Activated naive CD4-positive, alpha-beta T cell treated with anti-CD3 and anti-CD28 coated beads, Interleukin-2, amount 50 U/mL, for 72 hours (primary cell): ENCODE data around the gene TMEM37. TPM values are rescaled to one million over a fixed set of nuclear protein-coding genes. Genes with fewer than 3 reads are reported as not detected.
A peak's percentile ranks its signal among the peaks of the same experiment; 100 is the strongest.

Experiments used
- ATAC-seq, 2 donors: fragments of 150-1000 bp; cut with Tn5 transposase; 2 replicates each; pipeline ENCODE4 v1.10.0; 2021; ENCODE audit warnings: mild to moderate bottlenecking in 2 of 2, moderate library complexity in 2 of 2
- DNase-seq, 2 donors: peaks; one replicate each; pipeline ENCODE4 v3.0.0; 2021 to 2022; ENCODE audit warnings: low spot score in 2 of 2
- H3K27ac Mint-ChIP-seq, 2 donors: one replicate each; pipeline ENCODE4 v1.8.0; 2022; ENCODE audit warnings: mild to moderate bottlenecking in 2 of 2, mixed read lengths in 2 of 2
- H3K36me3 Mint-ChIP-seq, 2 donors: one replicate each; pipeline ENCODE4 v1.8.0; 2022; ENCODE audit warnings: mixed read lengths in 2 of 2
- H3K9me3 Mint-ChIP-seq, 2 donors: one replicate each; pipeline ENCODE4 v1.8.0; 2022; ENCODE audit warnings: mixed read lengths in 2 of 2
- total RNA-seq, 2 donors: library from RNA; stranded (reverse); gene quantifications; one replicate each; pipeline ENCODE4 v1.2.3, GENCODE V29; 2022

Gene TMEM37
- total RNA-seq, 2 donors from 2014 or later = not detected

DNA sequence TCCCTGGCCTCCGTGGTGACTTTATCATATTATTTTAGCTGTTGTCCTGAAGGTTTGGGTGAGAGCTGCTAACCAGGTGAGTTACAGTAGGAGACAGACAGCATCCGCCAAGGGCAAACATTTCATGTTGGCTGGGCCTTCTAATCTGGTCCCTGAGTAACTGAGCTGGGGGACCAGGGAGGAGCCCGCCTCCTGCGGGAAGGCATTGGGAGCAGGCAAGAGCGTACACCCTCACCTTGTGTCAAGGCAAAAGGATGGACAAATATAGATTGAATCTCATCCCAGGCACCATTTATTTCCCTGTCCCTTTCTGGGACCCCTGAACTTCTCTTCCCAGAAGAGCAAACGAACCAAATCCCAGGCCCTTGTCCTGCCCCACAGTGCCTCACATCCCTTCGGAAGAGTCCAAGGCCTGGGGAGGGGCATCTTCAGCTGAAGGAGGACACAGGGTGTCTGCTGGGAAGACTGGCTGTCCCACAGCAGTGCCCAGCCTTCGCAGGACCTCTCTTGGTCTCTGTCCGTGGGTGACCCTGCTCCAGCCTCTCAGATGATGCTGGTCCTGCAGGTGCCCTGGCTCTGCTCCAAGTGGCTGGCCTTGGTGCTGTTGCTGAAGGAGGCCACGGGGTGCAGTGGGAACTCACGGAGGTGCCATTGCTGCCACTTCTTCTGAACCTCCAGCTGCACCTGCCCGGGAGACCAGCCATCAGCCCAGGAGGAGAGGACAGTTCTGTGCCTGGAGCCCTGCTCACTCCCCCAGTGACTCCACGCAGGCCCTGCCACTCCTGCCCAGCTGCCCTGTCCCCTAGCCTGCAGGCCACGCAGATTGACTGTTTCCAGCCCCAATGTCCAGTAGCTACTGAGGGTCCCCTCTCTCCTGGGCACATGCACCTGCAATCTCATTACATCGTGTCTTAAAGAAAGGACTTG, 8.2 kb downstream of the TMEM37 start:
- Mint-ChIP-seq H3K27ac (no peak overlapping the region), H3K36me3 (no peaks in the 10 kb centered on the region), H3K9me3 (no peaks in the 10 kb centered on the region)
- DNase-seq (no peak), ATAC-seq (no peak)

DNA sequence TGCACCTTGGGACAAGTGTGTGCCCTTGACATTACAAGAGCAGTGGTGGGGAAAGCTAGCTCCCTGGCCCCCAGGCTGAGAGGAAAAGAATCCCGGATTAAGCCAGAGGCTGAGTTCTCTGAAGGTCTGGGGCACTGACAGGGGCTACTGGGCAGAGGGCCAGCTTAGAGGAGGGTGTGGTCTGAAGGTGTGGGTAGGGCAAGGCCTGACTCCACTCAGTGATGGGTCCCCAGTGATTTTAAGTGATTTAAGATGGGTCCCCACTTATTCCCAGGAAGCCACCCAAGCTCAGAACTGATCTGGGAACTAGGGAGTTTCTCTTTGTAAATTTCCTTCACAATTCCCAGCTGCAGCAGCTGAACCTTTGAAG, 8.8 kb downstream of the TMEM37 start:
- no peaks in the 10 kb centered on the region for H3K36me3 Mint-ChIP-seq
- no peak for DNase-seq
- no peaks in the 10 kb centered on the region for H3K9me3 Mint-ChIP-seq
- no peak overlapping the region for H3K27ac Mint-ChIP-seq
- ATAC-seq = no peak

DNA sequence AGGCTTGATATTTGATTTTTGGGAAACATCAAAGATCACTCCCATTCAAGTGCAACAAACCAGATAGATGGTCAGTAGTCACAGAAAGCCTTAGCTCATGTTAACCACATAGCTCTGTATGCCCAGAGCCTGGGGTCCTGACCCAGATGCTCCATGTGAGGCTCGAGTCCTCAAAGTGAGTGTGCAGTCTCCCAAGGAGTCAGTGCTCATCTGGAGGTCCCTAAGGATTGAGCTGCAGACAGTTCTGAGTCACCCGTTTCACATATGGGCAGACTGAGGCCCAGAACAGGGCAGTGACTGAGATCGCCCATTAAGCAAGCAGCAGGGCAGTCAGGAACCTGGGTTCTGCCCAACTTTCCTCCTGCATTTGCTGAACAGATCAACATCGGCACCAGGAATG, 9.2 kb downstream of the TMEM37 start:
- no peak for ATAC-seq
- H3K9me3 Mint-ChIP-seq = no peaks in the 10 kb centered on the region
- DNase-seq = no peak
- no peak overlapping the region for H3K27ac Mint-ChIP-seq
- H3K36me3 Mint-ChIP-seq = no peaks in the 10 kb centered on the region

DNA sequence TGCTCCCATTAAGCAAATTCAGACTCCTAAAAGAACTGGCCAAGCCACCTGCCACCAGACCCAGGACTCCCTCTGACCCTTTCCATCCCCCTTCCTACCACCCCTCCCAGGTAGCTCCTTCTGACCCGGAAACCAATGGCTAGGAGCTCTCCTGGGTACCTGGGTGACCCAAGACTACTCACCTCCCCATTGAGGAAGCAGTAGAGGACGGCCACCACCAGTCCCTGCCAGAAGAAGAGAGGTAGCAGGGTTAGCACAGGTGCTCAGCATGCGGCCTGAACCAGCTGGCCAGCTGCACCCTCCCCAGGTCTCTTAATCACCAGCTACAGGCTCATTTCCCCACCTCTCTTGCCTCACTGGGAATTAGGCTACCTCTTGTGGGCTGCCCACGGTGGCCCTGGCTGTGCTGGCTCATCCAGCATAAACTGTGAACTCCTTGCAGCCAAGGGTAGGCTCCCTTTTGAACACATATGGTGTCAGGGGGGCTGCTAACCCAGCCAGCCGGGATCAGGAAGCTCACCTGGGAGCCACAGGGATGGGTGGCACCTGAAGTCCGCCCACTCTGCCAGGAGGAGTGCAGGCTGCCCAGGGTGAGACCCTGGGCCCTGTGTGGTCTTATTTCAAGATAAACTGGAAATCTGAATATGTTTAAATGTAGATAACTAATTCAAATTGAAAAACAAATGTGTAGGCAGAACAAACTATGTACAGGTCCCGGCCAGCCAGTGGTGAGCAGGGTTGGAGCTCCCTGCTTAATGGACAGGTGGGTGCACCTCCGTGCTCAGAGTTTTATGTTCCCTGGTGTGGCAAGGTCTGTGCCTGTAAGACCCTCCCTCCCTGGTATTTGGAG, 9.9 kb downstream of the TMEM37 start:
- DNase-seq (no peak), ATAC-seq (no peak)
- Mint-ChIP-seq H3K36me3 (no peaks in the 10 kb centered on the region), H3K27ac (no peak overlapping the region), H3K9me3 (no peaks in the 10 kb centered on the region)

DNA sequence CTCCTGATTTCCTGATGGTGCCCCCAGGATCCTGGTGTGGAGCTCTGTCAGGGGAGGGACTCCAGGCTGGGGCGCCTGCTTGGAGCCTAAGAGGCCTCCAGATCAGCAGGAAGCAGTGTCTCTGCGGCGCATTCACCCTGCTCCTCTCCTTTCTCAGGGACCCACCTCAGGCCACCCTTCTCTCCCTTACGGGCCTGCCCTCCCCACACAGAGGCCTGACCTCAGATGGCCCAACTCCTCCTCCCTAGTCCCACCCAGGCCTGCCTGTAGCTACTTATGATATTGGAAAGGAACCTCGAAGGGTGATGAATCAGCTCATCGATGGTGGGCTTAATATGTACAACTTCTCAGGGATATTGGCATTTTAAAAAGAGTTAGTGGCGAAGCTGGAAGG, 10.6 kb downstream of the TMEM37 start:
- Mint-ChIP-seq H3K36me3 (no peaks in the 10 kb centered on the region), H3K9me3 (no peaks in the 10 kb centered on the region), H3K27ac (no peak overlapping the region)
- no peak for ATAC-seq
- DNase-seq = no peak

DNA sequence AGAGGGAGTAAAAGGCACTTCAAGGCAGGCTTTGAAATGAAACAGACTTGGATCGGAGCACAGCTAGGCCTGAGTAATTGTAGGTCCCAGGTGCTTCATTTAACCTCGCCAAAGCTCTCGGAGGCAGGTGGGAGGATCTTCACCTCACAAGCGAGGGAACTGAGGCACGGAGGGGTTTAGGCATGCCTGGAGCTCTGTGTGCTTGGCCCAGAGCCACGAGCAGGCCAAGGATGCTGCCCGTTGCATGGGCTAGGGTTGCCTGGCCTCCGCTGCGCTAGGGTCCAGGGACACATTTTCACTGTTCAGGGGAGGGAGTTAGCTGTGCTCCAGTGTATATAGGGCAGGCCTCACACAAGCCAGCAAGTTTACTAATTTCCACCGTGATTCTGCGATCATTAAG, 11.2 kb downstream of the TMEM37 start:
- Mint-ChIP-seq H3K9me3 (no peaks in the 10 kb centered on the region), H3K36me3 (no peaks in the 10 kb centered on the region), H3K27ac (no peak overlapping the region)
- no peak for DNase-seq
- no peak for ATAC-seq

DNA sequence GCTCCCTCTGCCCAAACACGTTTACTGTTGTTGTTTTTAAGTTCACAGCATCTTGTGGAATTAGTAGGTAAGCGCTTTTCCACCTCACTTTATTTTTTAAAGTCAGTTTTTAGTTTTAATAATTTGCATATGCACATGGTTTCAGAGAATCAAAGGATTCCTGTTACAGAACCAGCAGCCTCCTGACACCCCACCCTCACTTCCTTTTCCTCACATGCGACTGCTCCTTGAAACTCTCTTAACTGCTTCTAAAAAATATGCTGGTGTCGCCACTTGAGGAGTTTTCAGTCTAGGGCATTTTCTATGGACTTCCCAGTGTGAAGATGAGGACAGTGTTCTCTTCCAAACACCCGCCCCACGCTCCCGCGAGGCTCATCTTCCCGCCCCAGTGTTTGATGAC, 14.4 kb downstream of the TMEM37 start:
- Mint-ChIP-seq H3K27ac (no peak overlapping the region), H3K9me3 (no peaks in the 10 kb centered on the region), H3K36me3 (no peaks in the 10 kb centered on the region)
- ATAC-seq = no peak
- no peak for DNase-seq

DNA sequence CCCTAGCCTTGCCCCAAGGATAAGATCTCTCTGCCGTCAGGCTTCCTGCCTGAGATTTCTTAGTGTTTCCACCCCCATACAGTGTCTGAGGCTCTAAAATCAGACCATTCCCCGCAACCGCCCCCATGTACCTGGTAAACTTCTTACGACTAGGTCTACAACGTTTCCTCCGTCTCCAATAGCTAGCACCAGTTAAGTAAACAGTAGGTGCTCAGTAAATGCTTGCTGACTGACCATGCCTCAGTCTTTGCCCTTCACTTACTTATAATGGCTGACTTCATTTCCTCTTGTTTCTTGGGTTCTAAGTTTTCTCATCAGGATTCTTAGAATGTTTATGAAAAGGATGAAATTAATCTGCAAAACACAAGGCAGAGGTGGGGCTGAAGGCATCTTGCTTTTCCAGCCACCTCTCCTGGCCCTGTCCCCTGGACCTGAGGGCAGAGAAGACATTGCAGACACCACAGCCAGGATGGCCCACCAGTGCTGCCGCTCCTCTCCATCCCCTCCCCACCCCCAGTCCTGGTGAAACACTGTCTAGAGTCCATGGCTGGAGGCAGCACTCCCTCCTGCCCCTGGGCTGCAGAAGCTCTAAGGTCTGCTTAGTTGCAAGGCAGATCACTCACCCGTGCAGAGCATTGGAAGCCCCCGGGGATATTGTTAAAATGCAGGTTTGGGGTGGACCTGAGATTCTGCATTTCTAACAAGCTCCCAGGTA, 16.9 kb downstream of the TMEM37 start:
- no peaks in the 10 kb centered on the region for H3K36me3 Mint-ChIP-seq
- DNase-seq (no peak), ATAC-seq (no peak)
- H3K9me3 Mint-ChIP-seq = no peaks in the 10 kb centered on the region
- no peak overlapping the region for H3K27ac Mint-ChIP-seq

DNA sequence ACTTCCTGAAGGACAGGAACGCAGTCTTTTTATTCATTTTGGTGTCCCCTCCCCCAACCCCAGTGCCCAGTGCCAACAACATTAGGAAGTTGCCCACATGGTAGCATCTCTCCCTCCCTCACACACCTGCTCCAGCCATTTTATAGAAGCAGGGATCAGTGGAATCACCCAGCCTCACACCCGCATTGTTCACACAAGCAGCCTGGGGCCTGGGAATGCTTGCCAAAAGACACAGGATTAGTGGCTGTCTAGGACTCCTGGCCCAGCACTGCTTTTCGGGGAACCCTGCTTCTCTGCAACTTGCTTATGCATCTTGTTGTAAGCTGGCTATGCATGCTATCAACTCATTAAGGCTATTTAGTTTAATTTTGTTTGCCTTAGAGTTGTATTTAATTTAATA, 17.9 kb downstream of the TMEM37 start:
- ATAC-seq = no peak
- H3K27ac Mint-ChIP-seq = no peak overlapping the region
- no peak for DNase-seq
- H3K36me3 Mint-ChIP-seq = no peaks in the 10 kb centered on the region
- H3K9me3 Mint-ChIP-seq = no peaks in the 10 kb centered on the region

DNA sequence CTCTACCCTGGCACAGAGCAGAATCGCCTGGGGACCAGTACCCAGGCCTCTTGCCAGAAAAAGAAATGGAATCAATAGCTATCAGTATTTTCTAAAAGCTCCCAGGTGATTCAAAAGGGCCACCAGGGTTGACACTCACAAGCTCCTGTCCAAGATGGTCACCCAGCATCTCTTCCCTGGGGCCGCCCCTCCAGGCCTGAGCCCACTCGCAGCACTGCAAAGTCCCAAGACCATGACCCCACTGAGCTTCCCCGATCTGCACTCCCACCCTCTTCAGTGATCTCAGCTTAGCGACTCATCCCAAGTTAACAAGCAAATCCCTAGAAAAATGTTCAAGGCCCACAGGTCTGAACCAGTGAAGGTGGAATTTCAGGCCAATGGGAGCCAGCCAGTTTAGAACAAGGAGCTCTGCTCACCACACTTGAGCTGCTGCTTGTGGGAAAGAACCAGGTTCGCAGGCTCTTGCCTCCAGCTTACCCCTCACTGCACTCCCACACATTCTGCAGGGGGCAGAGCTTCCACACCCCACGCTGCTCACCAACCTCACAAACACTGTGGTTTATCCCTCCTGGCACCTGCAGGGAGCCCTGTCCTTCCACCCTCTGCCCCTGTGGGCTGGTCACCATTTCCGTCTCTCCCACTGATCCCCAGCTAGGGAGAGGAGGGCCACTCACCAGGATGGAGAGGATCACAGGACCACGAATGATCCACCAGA, 19.8 kb downstream of the TMEM37 start:
- Mint-ChIP-seq H3K36me3 (no peaks in the 10 kb centered on the region), H3K27ac (no peak overlapping the region), H3K9me3 (peaks cover 0 to 5% of the 10 kb centered on the region in 2 donors)
- no peak for DNase-seq
- no peak for ATAC-seq

DNA sequence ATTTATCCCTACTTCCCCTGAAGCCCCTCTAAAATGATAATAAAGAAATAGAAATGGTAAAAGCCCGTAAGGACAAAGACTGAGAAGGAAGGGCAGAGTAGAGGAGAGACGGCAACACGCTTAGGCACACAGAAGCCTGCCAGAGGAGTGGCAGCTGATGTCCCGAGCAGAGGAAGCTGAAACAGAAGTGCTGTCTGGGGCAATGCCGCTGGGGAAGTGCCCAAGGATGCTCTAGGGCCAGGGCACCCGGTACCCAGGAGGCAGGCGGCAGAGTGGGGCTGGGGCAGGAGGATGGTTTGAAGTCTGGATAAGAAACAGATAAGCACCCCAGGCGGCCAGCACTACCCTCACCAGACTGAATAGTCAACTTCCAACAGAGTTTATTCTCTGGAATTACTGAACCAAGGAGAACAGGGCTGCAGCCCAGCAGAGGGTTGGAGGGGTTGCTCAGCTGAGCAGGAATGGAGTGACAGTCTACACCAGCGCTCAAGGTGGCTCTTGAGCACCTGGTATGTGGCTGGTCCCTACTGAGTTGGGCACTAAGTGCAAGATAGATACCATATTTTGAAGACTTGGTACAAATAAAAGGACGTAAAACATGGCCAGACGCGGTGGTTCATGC, 22.4 kb downstream of the TMEM37 start:
- peaks cover 0 to 5% of the 10 kb centered on the region in 2 donors for H3K9me3 Mint-ChIP-seq
- H3K27ac Mint-ChIP-seq = no peak overlapping the region

DNA sequence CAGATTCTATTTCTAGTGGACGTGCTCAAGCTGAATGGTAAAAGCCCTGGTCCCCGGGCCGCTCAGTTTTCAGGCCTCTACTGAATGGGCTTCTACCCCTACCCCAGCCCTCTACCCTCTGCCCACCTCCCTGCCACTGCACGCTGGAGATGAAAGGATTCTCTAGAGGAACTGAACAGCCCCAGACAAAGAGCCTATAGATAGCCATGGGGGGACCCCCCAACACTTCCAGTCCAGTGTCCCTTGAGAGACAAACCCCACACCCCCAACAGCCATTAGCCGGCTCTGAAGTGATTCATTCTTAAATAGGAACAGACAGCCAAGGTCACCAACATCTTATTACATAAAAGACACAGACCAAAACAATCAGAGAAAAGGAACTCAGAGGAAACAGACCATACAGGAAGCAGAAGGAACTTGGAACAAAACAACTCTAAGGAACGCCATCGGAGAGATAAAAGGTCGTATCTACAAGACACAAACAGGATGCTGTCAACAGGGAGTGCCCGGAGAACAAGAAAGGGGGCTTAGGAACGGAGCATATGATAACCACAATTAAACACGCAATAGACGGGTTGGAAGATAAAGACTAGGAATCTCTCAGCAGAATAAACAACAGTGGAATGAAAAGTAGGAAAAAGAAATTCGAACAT, 23.5 kb downstream of the TMEM37 start:
- no peak for ATAC-seq
- no peak overlapping the region for H3K27ac Mint-ChIP-seq

More for the DNA sequence above, 22.4 kb downstream of the TMEM37 start:
- no peak for ATAC-seq
- no peak for DNase-seq
- H3K36me3 Mint-ChIP-seq = no peaks in the 10 kb centered on the region

DNA sequence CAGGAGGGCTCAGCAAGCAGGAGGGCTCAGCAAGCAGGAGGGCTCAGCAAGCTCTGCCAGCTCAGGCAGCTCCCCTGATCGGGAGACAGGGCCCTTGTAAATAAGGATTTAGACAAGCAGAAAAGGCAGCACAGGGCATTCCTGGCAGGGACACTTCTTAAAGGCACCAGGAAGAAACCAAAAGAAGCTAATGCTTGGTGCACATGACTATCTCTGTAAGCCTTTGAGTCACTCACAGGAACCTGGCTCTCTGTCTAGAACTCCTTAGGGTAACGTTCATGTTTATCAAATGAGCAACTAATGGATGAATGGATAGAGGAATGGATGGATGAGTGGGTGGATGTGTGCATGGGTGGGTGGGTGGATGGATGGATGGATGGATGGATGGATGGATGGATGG, 28.4 kb downstream of the TMEM37 start:
- ATAC-seq = no peak
- no peak for DNase-seq
- Mint-ChIP-seq H3K27ac (no peak overlapping the region), H3K36me3 (no peaks in the 10 kb centered on the region), H3K9me3 (peaks cover 0 to 5% of the 10 kb centered on the region in 2 donors)

More for the DNA sequence above, 23.5 kb downstream of the TMEM37 start:
- H3K36me3 Mint-ChIP-seq = no peaks in the 10 kb centered on the region
- H3K9me3 Mint-ChIP-seq = peaks cover 0 to 5% of the 10 kb centered on the region in 2 donors
- no peak for DNase-seq

DNA sequence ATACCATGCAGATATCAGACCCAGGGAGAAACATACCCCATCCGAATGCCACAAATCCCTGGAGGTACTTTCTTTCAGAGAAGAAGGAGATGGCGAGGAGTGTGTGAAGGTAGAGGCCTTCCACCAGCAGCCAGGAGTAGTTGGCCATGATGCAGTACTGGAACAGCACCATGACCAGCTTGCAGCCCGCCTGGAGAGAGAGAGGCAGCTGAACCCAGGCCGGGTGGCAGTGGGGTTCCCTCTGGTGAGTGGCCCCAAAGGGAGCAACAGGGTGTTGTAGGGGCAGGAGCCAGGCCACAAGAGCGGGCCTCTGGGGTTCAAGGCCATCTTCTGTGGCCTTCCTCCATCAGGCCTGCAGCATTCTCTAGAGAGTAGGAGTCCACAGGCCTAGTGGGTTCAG, 30.2 kb downstream of the TMEM37 start:
- H3K9me3 Mint-ChIP-seq = no peaks in the 10 kb centered on the region
- no peak for DNase-seq
- no peaks in the 10 kb centered on the region for H3K36me3 Mint-ChIP-seq
- H3K27ac Mint-ChIP-seq = no peak overlapping the region
- no peak for ATAC-seq

DNA sequence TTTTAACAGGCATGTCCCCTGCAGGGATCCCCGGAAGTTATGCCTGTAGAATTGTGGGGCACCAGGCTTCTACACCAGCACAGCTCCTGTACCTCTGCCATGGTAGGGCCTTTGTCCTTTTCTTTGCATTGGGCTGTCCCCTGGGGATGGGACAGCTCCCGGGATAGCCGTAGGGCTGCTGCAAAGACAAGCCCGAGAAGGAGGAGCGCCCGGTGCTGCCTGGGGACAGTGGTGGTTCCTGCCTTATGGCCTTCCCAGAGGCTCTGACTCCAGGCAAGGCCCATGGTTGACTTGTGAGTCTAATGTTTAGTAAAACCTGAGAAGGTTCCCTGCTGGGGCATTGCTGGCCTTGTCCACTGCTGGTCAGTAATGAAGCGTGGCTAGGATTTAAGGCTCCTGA, 30.9 kb downstream of the TMEM37 start:
- no peak for ATAC-seq
- no peaks in the 10 kb centered on the region for H3K36me3 Mint-ChIP-seq
- H3K27ac Mint-ChIP-seq = no peak overlapping the region
- H3K9me3 Mint-ChIP-seq = no peaks in the 10 kb centered on the region
- DNase-seq = no peak

DNA sequence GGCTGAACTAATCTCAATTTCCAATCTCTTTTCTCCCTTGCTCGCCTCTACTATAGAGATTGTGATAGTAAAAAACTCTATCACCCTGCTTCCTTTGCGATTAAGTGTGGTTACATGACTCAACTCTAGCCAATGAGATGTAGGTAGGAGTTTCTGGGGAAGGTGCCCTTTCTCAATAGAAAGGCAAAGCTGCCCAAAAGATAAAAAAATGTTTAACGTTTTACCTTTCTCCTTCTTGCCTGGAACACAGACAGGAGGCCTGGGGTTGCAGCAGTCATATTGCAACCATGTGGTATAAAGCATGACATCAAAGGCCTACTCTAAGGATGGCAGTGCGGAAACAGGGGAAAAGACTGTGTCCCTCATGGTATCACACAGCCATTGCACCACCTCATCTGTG, 31.5 kb downstream of the TMEM37 start:
- Mint-ChIP-seq H3K36me3 (no peaks in the 10 kb centered on the region), H3K27ac (no peak overlapping the region), H3K9me3 (no peaks in the 10 kb centered on the region)
- DNase-seq = no peak
- peak; percentile 52 to 80 for ATAC-seq
